Glutamatergic neuron (in vitro differentiated cells): ENCODE measurements around the gene RPS27L. TPM values are rescaled to one million over a fixed set of nuclear protein-coding genes. Genes with fewer than 3 reads are reported as not detected.

Experiments
- DNase-seq: peaks from one replicate; pipeline ENCODE4 v3.0.0; 2022
- H3K27ac Mint-ChIP-seq: one replicate; pipeline ENCODE4 v1.8.0; 2020; ENCODE audit warnings: mild to moderate bottlenecking, mixed read lengths, inconsistent platforms; ENCODE audit not compliant: unreplicated experiment
- H3K27me3 Mint-ChIP-seq: one replicate; pipeline ENCODE4 v1.8.0; 2020; ENCODE audit warnings: mild to moderate bottlenecking, moderate library complexity, mixed read lengths, inconsistent platforms; ENCODE audit not compliant: unreplicated experiment
- H3K36me3 Mint-ChIP-seq: one replicate; pipeline ENCODE4 v1.8.0; 2020; ENCODE audit warnings: mild to moderate bottlenecking, mixed read lengths, inconsistent platforms; ENCODE audit not compliant: unreplicated experiment
- H3K4me1 Mint-ChIP-seq: one replicate; pipeline ENCODE4 v1.8.0; 2020; ENCODE audit warnings: mild to moderate bottlenecking, low read depth, mixed read lengths, inconsistent platforms; ENCODE audit not compliant: unreplicated experiment
- H3K4me3 Mint-ChIP-seq: one replicate; pipeline ENCODE4 v1.8.0; 2020; ENCODE audit warnings: mild to moderate bottlenecking, mixed read lengths, inconsistent platforms; ENCODE audit not compliant: unreplicated experiment
- H3K9me3 Mint-ChIP-seq: one replicate; pipeline ENCODE4 v1.8.0; 2020; ENCODE audit warnings: mild to moderate bottlenecking, moderate library complexity, mixed read lengths, inconsistent platforms; ENCODE audit not compliant: unreplicated experiment
- long read RNA-seq: library from polyadenylated mRNA; unstranded; transcript quantifications from one replicate; pipeline ENCODE4 v2.0.0, GENCODE V29; 2020; ENCODE audit not compliant: unreplicated experiment
- total RNA-seq: library from RNA; stranded (reverse); fragmentation: NEBNext Ultra II Directional; extraction: Animal tissue kit (Norgen Biotek cat#: 25700); gene quantifications from one replicate; pipeline ENCODE4 v1.2.1, GENCODE V29; 2021; ENCODE audit not compliant: unreplicated experiment
- TF ChIP-seq, protein P1 (sequence below): fragments of 200-600 bp; sonication (generic); IDR thresholded peaks from one replicate; pipeline ENCODE4 v1.5.0; 2021; ENCODE audit not compliant: partially characterized antibody, unreplicated experiment

Gene RPS27L
- 128 TPM for total RNA-seq
- long read RNA-seq, full-length matches to known transcripts: 139 of 143 reads
- long read RNA-seq, partial matches to known transcripts: 1 of 143 reads
- long read RNA-seq, other reads (novel, unspliced or antisense): 3 of 143 reads

DNA sequence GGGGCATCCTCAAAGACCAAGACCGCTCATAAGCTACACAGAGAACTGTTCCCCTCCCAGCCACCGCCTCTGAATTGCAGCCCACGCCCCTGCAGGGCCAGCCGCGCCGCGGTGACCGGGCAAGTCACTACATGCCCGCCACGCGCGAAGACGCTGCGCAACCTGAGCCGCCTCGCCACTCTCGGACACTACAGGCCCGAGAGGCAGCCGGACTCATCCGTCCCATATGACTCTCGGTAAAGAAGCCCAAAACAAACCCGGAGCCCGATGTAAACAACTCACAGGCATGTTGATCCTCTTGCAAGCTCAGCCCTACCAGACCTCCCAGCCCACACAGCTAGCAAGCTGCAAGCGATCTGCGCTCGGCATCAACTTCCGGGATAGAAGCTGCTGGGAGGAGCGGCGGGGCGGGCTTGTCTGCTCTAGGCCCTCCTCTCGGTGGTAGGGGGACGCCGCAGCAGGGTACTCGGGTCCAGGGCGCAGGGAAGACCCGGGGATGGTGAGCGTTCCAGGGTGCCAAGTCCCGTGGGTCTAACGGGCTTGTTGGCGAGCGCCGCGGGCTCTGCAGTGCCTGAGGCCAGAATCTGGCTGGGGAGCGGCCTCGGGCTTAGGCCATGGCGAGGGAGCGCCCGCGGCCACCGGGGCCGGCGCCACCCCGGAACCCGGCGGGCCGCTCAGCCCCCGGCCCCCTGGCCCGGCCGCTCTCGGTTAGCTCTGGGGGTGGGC lies at the start of gene RPS27L:
Gene RPS27L (minus strand): TSS at position 360 of the 726 bp plus-strand sequence. CDS start 72 bp downstream, at position 288.
- peaks cover 10% of the 10 kb centered on the region for H3K9me3 Mint-ChIP-seq
- peak within 1 kb of the TSS; percentile 100 for H3K4me3 Mint-ChIP-seq
- H3K27me3 Mint-ChIP-seq: peaks cover 5% of the 10 kb centered on the region
- DNase-seq: peak; percentile 91
- H3K4me1 Mint-ChIP-seq: peaks cover 2% of the 10 kb centered on the region
- TF ChIP-seq, protein P1, sequence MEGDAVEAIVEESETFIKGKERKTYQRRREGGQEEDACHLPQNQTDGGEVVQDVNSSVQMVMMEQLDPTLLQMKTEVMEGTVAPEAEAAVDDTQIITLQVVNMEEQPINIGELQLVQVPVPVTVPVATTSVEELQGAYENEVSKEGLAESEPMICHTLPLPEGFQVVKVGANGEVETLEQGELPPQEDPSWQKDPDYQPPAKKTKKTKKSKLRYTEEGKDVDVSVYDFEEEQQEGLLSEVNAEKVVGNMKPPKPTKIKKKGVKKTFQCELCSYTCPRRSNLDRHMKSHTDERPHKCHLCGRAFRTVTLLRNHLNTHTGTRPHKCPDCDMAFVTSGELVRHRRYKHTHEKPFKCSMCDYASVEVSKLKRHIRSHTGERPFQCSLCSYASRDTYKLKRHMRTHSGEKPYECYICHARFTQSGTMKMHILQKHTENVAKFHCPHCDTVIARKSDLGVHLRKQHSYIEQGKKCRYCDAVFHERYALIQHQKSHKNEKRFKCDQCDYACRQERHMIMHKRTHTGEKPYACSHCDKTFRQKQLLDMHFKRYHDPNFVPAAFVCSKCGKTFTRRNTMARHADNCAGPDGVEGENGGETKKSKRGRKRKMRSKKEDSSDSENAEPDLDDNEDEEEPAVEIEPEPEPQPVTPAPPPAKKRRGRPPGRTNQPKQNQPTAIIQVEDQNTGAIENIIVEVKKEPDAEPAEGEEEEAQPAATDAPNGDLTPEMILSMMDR: no peak
- peak within 1 kb of the TSS; percentile 98 for H3K27ac Mint-ChIP-seq
- H3K36me3 Mint-ChIP-seq: no peaks in the 10 kb centered on the region

DNA sequence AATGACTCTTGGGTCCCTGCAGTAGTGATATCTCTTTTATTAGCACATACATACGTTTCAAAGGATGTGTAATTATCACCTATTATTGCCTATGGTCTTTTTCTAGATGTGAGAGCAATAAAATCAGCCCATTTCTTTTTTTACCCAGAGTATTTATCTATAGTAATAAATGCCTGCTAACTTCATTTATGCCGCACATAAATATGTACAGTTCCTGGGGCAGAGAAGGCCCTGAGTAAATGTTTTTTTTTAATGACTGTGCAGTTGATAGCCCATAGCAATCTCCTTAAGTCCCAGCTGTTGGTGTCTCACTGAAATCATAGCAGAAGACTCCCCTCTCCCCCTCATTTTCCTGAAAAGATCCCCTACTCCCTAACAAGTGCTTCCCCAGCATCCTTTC lies 48.8 kb upstream of the RPS27L start:
- Mint-ChIP-seq H3K9me3 (peaks cover 3% of the 10 kb centered on the region), H3K4me3 (no peak overlapping the region), H3K4me1 (peaks cover 36% of the 10 kb centered on the region), H3K27ac (peak overlapping the region; percentile 25), H3K27me3 (peaks cover 2% of the 10 kb centered on the region), H3K36me3 (no peaks in the 10 kb centered on the region)
- DNase-seq: no peak
- TF ChIP-seq, protein P1: no peak

GRCh38 chr15:63203451-63204090 lies 46.3 kb upstream of the RPS27L start:
- Mint-ChIP-seq H3K9me3 (peaks cover 3% of the 10 kb centered on the region), H3K36me3 (no peaks in the 10 kb centered on the region), H3K4me1 (peaks cover 46% of the 10 kb centered on the region), H3K27me3 (peaks cover 2% of the 10 kb centered on the region), H3K4me3 (no peak overlapping the region), H3K27ac (no peak overlapping the region)
- TF ChIP-seq, protein P1: no peak
- DNase-seq: no peak

GRCh38 chr15:63202861-63203260 lies 45.6 kb upstream of the RPS27L start:
- H3K4me3 Mint-ChIP-seq: no peak overlapping the region
- H3K36me3 Mint-ChIP-seq: no peaks in the 10 kb centered on the region
- no peak overlapping the region for H3K27ac Mint-ChIP-seq
- peaks cover 3% of the 10 kb centered on the region for H3K9me3 Mint-ChIP-seq
- peaks cover 45% of the 10 kb centered on the region for H3K4me1 Mint-ChIP-seq
- peaks cover under 1% of the 10 kb centered on the region for H3K27me3 Mint-ChIP-seq
- no peak for DNase-seq
- TF ChIP-seq, protein P1: no peak
